AG09309 (cell line): ENCODE data around the gene RBFOX1.

Experiments
- DNase-seq: peaks from one replicate; pipeline ENCODE4 v3.0.0-alpha.2; 2010; ENCODE audit warnings: low read depth
- H3K4me3 ChIP-seq: 2 replicates; pipeline ENCODE4 v1.5.1; 2011; ENCODE audit warnings: mild to moderate bottlenecking, low read depth, low read length, moderate library complexity; ENCODE audit not compliant: control insufficient read depth
- TF ChIP-seq, protein P1 (sequence below): IDR thresholded peaks from 2 replicates; pipeline ENCODE4 v1.5.1; 2011; ENCODE audit warnings: mild to moderate bottlenecking, low read depth, low read length, inconsistent platforms; ENCODE audit not compliant: insufficient read depth, control insufficient read depth; ENCODE audit errors: missing control alignments

The RBFOX1 gene

GRCh38 chr16:7431723-7432122 lies 99.1 kb downstream of the RBFOX1 start:
- H3K4me3 ChIP-seq: no peak overlapping the region
- DNase-seq: no peak
- TF ChIP-seq, protein P1, sequence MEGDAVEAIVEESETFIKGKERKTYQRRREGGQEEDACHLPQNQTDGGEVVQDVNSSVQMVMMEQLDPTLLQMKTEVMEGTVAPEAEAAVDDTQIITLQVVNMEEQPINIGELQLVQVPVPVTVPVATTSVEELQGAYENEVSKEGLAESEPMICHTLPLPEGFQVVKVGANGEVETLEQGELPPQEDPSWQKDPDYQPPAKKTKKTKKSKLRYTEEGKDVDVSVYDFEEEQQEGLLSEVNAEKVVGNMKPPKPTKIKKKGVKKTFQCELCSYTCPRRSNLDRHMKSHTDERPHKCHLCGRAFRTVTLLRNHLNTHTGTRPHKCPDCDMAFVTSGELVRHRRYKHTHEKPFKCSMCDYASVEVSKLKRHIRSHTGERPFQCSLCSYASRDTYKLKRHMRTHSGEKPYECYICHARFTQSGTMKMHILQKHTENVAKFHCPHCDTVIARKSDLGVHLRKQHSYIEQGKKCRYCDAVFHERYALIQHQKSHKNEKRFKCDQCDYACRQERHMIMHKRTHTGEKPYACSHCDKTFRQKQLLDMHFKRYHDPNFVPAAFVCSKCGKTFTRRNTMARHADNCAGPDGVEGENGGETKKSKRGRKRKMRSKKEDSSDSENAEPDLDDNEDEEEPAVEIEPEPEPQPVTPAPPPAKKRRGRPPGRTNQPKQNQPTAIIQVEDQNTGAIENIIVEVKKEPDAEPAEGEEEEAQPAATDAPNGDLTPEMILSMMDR: no peak

- no peak for DNase-seq
- no peak overlapping the region for H3K4me3 ChIP-seq
- TF ChIP-seq, protein P1: no peak
These were observed 103.7 kb downstream of the RBFOX1 start for GRCh38 chr16:7436306-7436705.

- TF ChIP-seq, protein P1: no peak
- DNase-seq: no peak
- H3K4me3 ChIP-seq: no peak overlapping the region
These were observed 104.6 kb downstream of the RBFOX1 start for GRCh38 chr16:7437135-7437804.

DNA sequence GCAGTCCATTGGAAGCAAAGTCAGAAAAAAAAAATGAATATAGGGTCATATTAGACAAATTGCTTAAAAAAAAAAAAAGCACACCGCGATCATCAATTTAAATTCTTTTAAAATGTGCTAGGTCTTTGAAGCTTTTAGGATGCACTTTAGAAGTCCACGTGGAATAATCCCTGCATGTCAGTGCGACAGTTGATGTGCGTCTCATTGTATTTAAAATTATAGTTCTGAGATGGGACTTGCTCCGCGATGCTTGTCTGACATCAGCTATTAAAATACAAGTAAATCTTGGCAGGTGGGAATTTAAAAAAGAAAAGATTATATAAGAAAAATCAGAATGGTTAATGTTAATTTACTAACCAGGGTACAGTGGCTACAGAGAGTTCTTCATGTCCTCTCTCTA lies 105.2 kb downstream of the RBFOX1 start:
- TF ChIP-seq, protein P1: no peak
- no peak overlapping the region for H3K4me3 ChIP-seq
- DNase-seq: no peak

DNA sequence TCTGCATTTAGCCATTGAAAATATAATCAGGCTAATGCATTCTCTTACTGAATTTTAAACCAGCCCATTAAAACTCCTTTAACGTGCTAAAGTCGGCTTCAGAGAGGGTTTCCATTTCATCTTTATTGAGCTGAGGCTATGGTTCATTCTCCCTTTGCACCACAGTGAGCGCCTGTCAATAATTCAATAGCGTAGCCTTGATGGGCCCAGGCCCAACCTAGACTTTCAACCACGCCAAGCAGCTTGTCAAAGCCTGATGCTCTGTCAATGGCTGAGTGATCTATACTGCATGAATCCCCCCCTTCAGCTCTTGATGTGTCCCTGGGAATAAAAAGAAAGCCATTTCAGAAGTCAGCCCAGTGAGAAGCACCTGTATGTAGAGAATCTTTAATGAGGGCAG lies 106.0 kb downstream of the RBFOX1 start:
- no peak overlapping the region for H3K4me3 ChIP-seq
- no peak for DNase-seq
- TF ChIP-seq, protein P1: no peak

DNA sequence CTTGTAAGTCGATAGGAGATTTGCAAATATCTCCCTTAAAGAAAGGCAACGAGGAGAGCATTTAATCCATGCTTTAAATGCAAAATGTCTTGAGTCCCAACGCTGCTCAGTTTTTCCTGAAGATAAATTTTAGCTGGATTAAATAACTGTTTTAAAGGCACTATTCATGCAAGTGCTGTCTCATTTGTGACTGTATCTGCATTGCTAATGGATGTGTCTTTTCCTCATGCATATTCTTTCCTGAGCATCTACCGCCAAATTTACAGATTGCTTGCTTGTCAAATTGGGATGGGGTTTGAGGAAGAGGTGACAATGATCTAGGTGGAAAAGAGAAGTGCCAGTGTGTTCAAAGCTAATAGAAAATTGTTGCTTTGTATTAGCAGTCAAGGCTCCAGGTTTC lies 106.9 kb downstream of the RBFOX1 start:
- TF ChIP-seq, protein P1: no peak
- DNase-seq: no peak
- H3K4me3 ChIP-seq: no peak overlapping the region
